HG03103 (cell line): ENCODE data around the gene INPP5A.
"Not testable (repeated sequence)": the region's sequence is repeated elsewhere in the genome, so short reads cannot be mapped to it uniquely, and the experiment has no call there.

Experiments used
- ATAC-seq: cut with Tn5 transposase; IDR thresholded peaks from one replicate; pipeline ENCODE4 v1.9.1; 2021; ENCODE audit warnings: low read depth; ENCODE audit not compliant: unreplicated experiment

INPP5A gene

GRCh38 chr10:132591166-132591971, 53.8 kb downstream of the INPP5A start:
- no peak for ATAC-seq

- no peak for ATAC-seq
These were observed 55.3 kb downstream of the INPP5A start for GRCh38 chr10:132592790-132593383.

- peak; percentile 64 for ATAC-seq
These were observed 55.8 kb downstream of the INPP5A start for GRCh38 chr10:132593389-132593788.

GRCh38 chr10:132593900-132594876, 56.6 kb downstream of the INPP5A start:
- peak; percentile 52 for ATAC-seq

GRCh38 chr10:132595021-132595420, 57.4 kb downstream of the INPP5A start:
- ATAC-seq = no peak

GRCh38 chr10:132595854-132596253, 58.3 kb downstream of the INPP5A start:
- ATAC-seq = no peak

- no peak for ATAC-seq
These were observed 59.2 kb downstream of the INPP5A start for GRCh38 chr10:132596742-132597279.

- ATAC-seq = no peak
These were observed 60.1 kb downstream of the INPP5A start for GRCh38 chr10:132597654-132598053.

- ATAC-seq = not testable (repeated sequence)
These were observed 61.5 kb downstream of the INPP5A start for GRCh38 chr10:132599023-132599618.

- ATAC-seq = no peak
These were observed 62.1 kb downstream of the INPP5A start for GRCh38 chr10:132599732-132600131.

- no peak for ATAC-seq
These were observed 62.8 kb downstream of the INPP5A start for GRCh38 chr10:132600416-132600815.

- ATAC-seq = no peak
These were observed 64.0 kb downstream of the INPP5A start for GRCh38 chr10:132601567-132601966.

GRCh38 chr10:132602614-132603013, 65.0 kb downstream of the INPP5A start:
- ATAC-seq = no peak

- ATAC-seq = no peak
These were observed 66.4 kb downstream of the INPP5A start for GRCh38 chr10:132603851-132604533.

- no peak for ATAC-seq
These were observed 67.1 kb downstream of the INPP5A start for GRCh38 chr10:132604686-132605085.

- no peak for ATAC-seq
These were observed 67.8 kb downstream of the INPP5A start for GRCh38 chr10:132605390-132605789.

GRCh38 chr10:132606031-132606491, 68.5 kb downstream of the INPP5A start:
- ATAC-seq = no peak

- ATAC-seq = no peak
These were observed 69.1 kb downstream of the INPP5A start for GRCh38 chr10:132606536-132607316.

GRCh38 chr10:132607491-132607890, 69.9 kb downstream of the INPP5A start:
- no peak for ATAC-seq
